Astrocyte (in vitro differentiated cells and primary cell): Measurements from ENCODE around the gene NDOR1. TPM values are rescaled to one million over a fixed set of nuclear protein-coding genes. Genes with fewer than 3 reads are reported as not detected.
A peak's percentile ranks its signal among the peaks of the same experiment; 100 is the strongest.

Source experiments
- DNase-seq: peaks from one replicate; pipeline ENCODE4 v3.0.0-alpha.2; 2010; ENCODE audit warnings: low read depth
- FAIRE-seq: peaks from 2 replicates; lab custom pipeline; 2011; peaks lifted over from hg19 to GRCh38; lab: Jason Lieb, UNC
- H2AFZ ChIP-seq: 2 replicates; pipeline ENCODE4 v1.6.0; 2012; ENCODE audit warnings: low read depth, low read length, inconsistent platforms
- H3K27ac ChIP-seq: 2 replicates; pipeline ENCODE4 v1.5.1; 2011; ENCODE audit warnings: low read depth, low read length, inconsistent platforms
- H3K27me3 ChIP-seq: 2 replicates; pipeline ENCODE4 v1.6.0; 2011; ENCODE audit warnings: low read length, inconsistent platforms; ENCODE audit not compliant: insufficient read depth
- H3K36me3 ChIP-seq: 2 replicates; pipeline ENCODE4 v1.5.1; 2011; ENCODE audit warnings: low read length, inconsistent platforms; ENCODE audit not compliant: insufficient read depth
- H3K4me1 ChIP-seq: 2 replicates; pipeline ENCODE4 v1.5.1; 2011; ENCODE audit warnings: low read length, inconsistent platforms; ENCODE audit not compliant: insufficient read depth
- H3K4me2 ChIP-seq: 2 replicates; pipeline ENCODE4 v1.6.0; 2012; ENCODE audit warnings: low read length, inconsistent platforms
- H3K4me3 ChIP-seq: 2 replicates; pipeline ENCODE4 v1.5.1; 2011; ENCODE audit warnings: low read depth, mild to moderate bottlenecking, low read length, inconsistent platforms; ENCODE audit not compliant: insufficient read depth
- H3K79me2 ChIP-seq: 2 replicates; pipeline ENCODE4 v1.6.0; 2012; ENCODE audit warnings: mild to moderate bottlenecking, low read length, inconsistent platforms; ENCODE audit not compliant: insufficient read depth
- H3K9ac ChIP-seq: 2 replicates; pipeline ENCODE4 v1.6.0; 2012; ENCODE audit warnings: mild to moderate bottlenecking, low read length, inconsistent platforms
- H3K9me3 ChIP-seq: 2 replicates; pipeline ENCODE4 v1.5.1; 2012; ENCODE audit warnings: low read depth, mild to moderate bottlenecking, low read length, inconsistent platforms; ENCODE audit not compliant: insufficient read depth
- H4K20me1 ChIP-seq: 2 replicates; pipeline ENCODE4 v1.6.0; 2012; ENCODE audit warnings: low read length, inconsistent platforms; ENCODE audit not compliant: insufficient read depth
- H3K27ac Mint-ChIP-seq: one replicate; pipeline ENCODE4 v1.8.0; 2021; ENCODE audit warnings: mild to moderate bottlenecking, mixed read lengths; ENCODE audit not compliant: unreplicated experiment
- H3K27me3 Mint-ChIP-seq: one replicate; pipeline ENCODE4 v1.8.0; 2021; ENCODE audit warnings: low read depth, mixed read lengths; ENCODE audit not compliant: unreplicated experiment
- H3K36me3 Mint-ChIP-seq: one replicate; pipeline ENCODE4 v1.8.0; 2021; ENCODE audit warnings: low read depth, mixed read lengths; ENCODE audit not compliant: unreplicated experiment
- H3K4me1 Mint-ChIP-seq: one replicate; pipeline ENCODE4 v1.8.0; 2021; ENCODE audit warnings: low read depth, mixed read lengths; ENCODE audit not compliant: unreplicated experiment
- H3K4me3 Mint-ChIP-seq: one replicate; pipeline ENCODE4 v1.8.0; 2021; ENCODE audit warnings: mild to moderate bottlenecking, moderate library complexity, mixed read lengths; ENCODE audit not compliant: unreplicated experiment
- H3K9me3 Mint-ChIP-seq: one replicate; pipeline ENCODE4 v1.8.0; 2021; ENCODE audit warnings: mild to moderate bottlenecking, mixed read lengths; ENCODE audit not compliant: unreplicated experiment
- EZH2 ChIP-seq: IDR thresholded peaks from 2 replicates; pipeline ENCODE4 v1.6.1; 2012; ENCODE audit warnings: mild to moderate bottlenecking, low read length, inconsistent platforms; ENCODE audit not compliant: insufficient read depth
- total RNA-seq: library from RNA; stranded (reverse); gene quantifications from 2 replicates; pipeline ENCODE4 v1.2.1, GENCODE V29; 2021
- TF ChIP-seq, protein P1 (sequence below): IDR thresholded peaks from 2 replicates; pipeline ENCODE4 v1.5.1; 2011; ENCODE audit warnings: low read depth, mild to moderate bottlenecking, inconsistent platforms, low read length, moderate library complexity; ENCODE audit not compliant: insufficient read depth

NDOR1 gene
- total RNA-seq, 1 donor from 2014 or later = 14.5 TPM

GRCh38 chr9:137168904-137169856, 36.3 kb upstream of the NDOR1 start:
- H3K4me3 ChIP-seq = no peak overlapping the region
- TF ChIP-seq, protein P1, sequence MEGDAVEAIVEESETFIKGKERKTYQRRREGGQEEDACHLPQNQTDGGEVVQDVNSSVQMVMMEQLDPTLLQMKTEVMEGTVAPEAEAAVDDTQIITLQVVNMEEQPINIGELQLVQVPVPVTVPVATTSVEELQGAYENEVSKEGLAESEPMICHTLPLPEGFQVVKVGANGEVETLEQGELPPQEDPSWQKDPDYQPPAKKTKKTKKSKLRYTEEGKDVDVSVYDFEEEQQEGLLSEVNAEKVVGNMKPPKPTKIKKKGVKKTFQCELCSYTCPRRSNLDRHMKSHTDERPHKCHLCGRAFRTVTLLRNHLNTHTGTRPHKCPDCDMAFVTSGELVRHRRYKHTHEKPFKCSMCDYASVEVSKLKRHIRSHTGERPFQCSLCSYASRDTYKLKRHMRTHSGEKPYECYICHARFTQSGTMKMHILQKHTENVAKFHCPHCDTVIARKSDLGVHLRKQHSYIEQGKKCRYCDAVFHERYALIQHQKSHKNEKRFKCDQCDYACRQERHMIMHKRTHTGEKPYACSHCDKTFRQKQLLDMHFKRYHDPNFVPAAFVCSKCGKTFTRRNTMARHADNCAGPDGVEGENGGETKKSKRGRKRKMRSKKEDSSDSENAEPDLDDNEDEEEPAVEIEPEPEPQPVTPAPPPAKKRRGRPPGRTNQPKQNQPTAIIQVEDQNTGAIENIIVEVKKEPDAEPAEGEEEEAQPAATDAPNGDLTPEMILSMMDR = no peak
- peak; percentile 82 for TF ChIP-seq EZH2
- no peaks in the 10 kb centered on the region for H3K36me3 ChIP-seq
- no peak overlapping the region for H2AFZ ChIP-seq
- no peaks in the 10 kb centered on the region for H3K9me3 ChIP-seq
- no peak overlapping the region for H3K27ac Mint-ChIP-seq
- DNase-seq (peak; percentile 12), FAIRE-seq (no peak)
- H3K4me1 ChIP-seq = no peaks in the 10 kb centered on the region
- H3K4me3 Mint-ChIP-seq = no peak overlapping the region
- no peaks in the 10 kb centered on the region for H3K79me2 ChIP-seq
- no peak overlapping the region for H3K9ac ChIP-seq
- H3K27ac ChIP-seq = no peak overlapping the region
- no peaks in the 10 kb centered on the region for H3K9me3 Mint-ChIP-seq
- peaks cover 32% of the 10 kb centered on the region for H3K27me3 Mint-ChIP-seq
- peaks cover 35% of the 10 kb centered on the region for H3K27me3 ChIP-seq
- no peaks in the 10 kb centered on the region for H3K36me3 Mint-ChIP-seq
- peak overlapping the region; percentile 65 for H3K4me2 ChIP-seq
- no peaks in the 10 kb centered on the region for H4K20me1 ChIP-seq
- no peaks in the 10 kb centered on the region for H3K4me1 Mint-ChIP-seq

- Histone ChIP-seq H3K27me3 (peaks cover 31% of the 10 kb centered on the region), H3K4me3 (no peak within 1 kb of the TSS)
- H3K27me3 Mint-ChIP-seq = peaks cover 27% of the 10 kb centered on the region
These were observed 35.6 kb upstream of the NDOR1 start, which contains the start of gene LRRC26 for GRCh38 chr9:137169896-137170358. LRRC26 (minus strand) TSS chr9:137170051; CDS start chr9:137169943, 108 bp downstream.

More at GRCh38 chr9:137169896-137170358, 35.6 kb upstream of the NDOR1 start, which contains the start of gene LRRC26:
- Histone ChIP-seq H3K9me3 (no peaks in the 10 kb centered on the region), H3K79me2 (no peaks in the 10 kb centered on the region), H4K20me1 (no peaks in the 10 kb centered on the region), H3K36me3 (no peaks in the 10 kb centered on the region), H3K27ac (no peak within 1 kb of the TSS), H3K9ac (no peak within 1 kb of the TSS), H3K4me1 (no peaks in the 10 kb centered on the region), H3K4me2 (peak within 1 kb of the TSS; percentile 65), H2AFZ (no peak within 1 kb of the TSS)
- H3K36me3 Mint-ChIP-seq = no peaks in the 10 kb centered on the region
- no peak within 1 kb of the TSS for H3K27ac Mint-ChIP-seq
- no peak for DNase-seq
- TF ChIP-seq, protein P1 = no peak
- no peak for TF ChIP-seq EZH2
- no peak within 1 kb of the TSS for H3K4me3 Mint-ChIP-seq
- no peaks in the 10 kb centered on the region for H3K9me3 Mint-ChIP-seq
- FAIRE-seq = no peak
- no peaks in the 10 kb centered on the region for H3K4me1 Mint-ChIP-seq
